GM21515 (cell line): ENCODE measurements around the gene EFNA5.
"Not testable (repeated sequence)": the region's sequence is repeated elsewhere in the genome, so short reads cannot be mapped to it uniquely, and the experiment has no call there.

Experiments used
- ATAC-seq: cut with Tn5 transposase; IDR thresholded peaks from one replicate; pipeline ENCODE4 v1.9.1; 2021; ENCODE audit not compliant: unreplicated experiment

The EFNA5 gene

GRCh38 chr5:107499776-107500175, 171.0 kb downstream of the EFNA5 start:
- ATAC-seq, result no peak

- ATAC-seq, result no peak
These were observed 171.5 kb downstream of the EFNA5 start for GRCh38 chr5:107499237-107499636.

GRCh38 chr5:107496466-107496865, 174.3 kb downstream of the EFNA5 start:
- no peak for ATAC-seq

GRCh38 chr5:107494129-107494528, 176.6 kb downstream of the EFNA5 start:
- not testable (repeated sequence) for ATAC-seq

GRCh38 chr5:107487056-107487542, 183.6 kb downstream of the EFNA5 start:
- ATAC-seq, result no peak

GRCh38 chr5:107486489-107486888, 184.2 kb downstream of the EFNA5 start:
- ATAC-seq, result peak; percentile 63

GRCh38 chr5:107485184-107485583, 185.6 kb downstream of the EFNA5 start:
- peak; percentile 71 for ATAC-seq

- ATAC-seq, result no peak
These were observed 186.5 kb downstream of the EFNA5 start for GRCh38 chr5:107484281-107484680.

- ATAC-seq, result no peak
These were observed 187.3 kb downstream of the EFNA5 start for GRCh38 chr5:107483231-107484024.

- no peak for ATAC-seq
These were observed 192.6 kb downstream of the EFNA5 start for GRCh38 chr5:107478068-107478641.

- ATAC-seq, result no peak
These were observed 193.2 kb downstream of the EFNA5 start for GRCh38 chr5:107477492-107477891.

GRCh38 chr5:107476783-107477182, 194.0 kb downstream of the EFNA5 start:
- ATAC-seq, result peak; percentile 96

- peak; percentile 30 for ATAC-seq
These were observed 195.8 kb downstream of the EFNA5 start for GRCh38 chr5:107474716-107475489.

- no peak for ATAC-seq
These were observed 196.4 kb downstream of the EFNA5 start for GRCh38 chr5:107474361-107474715.

- ATAC-seq, result no peak
These were observed 198.1 kb downstream of the EFNA5 start for GRCh38 chr5:107472620-107473064.

- ATAC-seq, result no peak
These were observed 200.5 kb downstream of the EFNA5 start for GRCh38 chr5:107470295-107470582.

- ATAC-seq, result no peak
These were observed 201.0 kb downstream of the EFNA5 start for GRCh38 chr5:107469485-107470294.

GRCh38 chr5:107469064-107469463, 201.7 kb downstream of the EFNA5 start:
- no peak for ATAC-seq

- ATAC-seq, result no peak
These were observed 202.5 kb downstream of the EFNA5 start for GRCh38 chr5:107468276-107468675.

- ATAC-seq, result no peak
These were observed 203.4 kb downstream of the EFNA5 start for GRCh38 chr5:107467137-107467932.
